ENCODE measurements around the gene PALB2. TPM values are rescaled to one million over a fixed set of nuclear protein-coding genes. Genes with fewer than 3 reads are reported as not detected.

The PALB2 gene
- total RNA-seq, 1 experiment from 2014 or later: 40.3 TPM

- H3K23ac ChIP-seq (ENCODE audit: insufficient read length, low read depth, low read length): no peak overlapping the region
These were observed 78.6 kb downstream of the PALB2 start for GRCh38 chr16:23562505-23562904.

More at GRCh38 chr16:23562505-23562904, 78.6 kb downstream of the PALB2 start:
- H3K14ac ChIP-seq (ENCODE audit: insufficient read depth, low read length): no peak overlapping the region
- no peaks in the 10 kb centered on the region for H3K27me3 ChIP-seq (ENCODE audit: insufficient read depth, low read length)
- no peak overlapping the region for H2BK20ac ChIP-seq (ENCODE audit: low read depth, low read length, poor library complexity, severe bottlenecking)
- Mint-ChIP-seq H3K4me3 (no peak overlapping the region), H3K9me3 (no peaks in the 10 kb centered on the region), H3K27ac (no peak overlapping the region), H3K36me3 (ENCODE audit: insufficient read depth in 1 of 3, low read depth in 3 of 3) (peaks cover 54 to 85% (median 78%) of the 10 kb centered on the region in 3 experiments), H3K4me1 (peaks cover 0 to 8% of the 10 kb centered on the region in 2 experiments; a peak in 1 of 4 replicates), H3K27me3 (ENCODE audit: low read depth) (no peaks in the 10 kb centered on the region)
- no peak overlapping the region for H4K5ac ChIP-seq (ENCODE audit: insufficient read length, low read depth, low read length)
- no peak overlapping the region for H3K4ac ChIP-seq (ENCODE audit: low read depth, low read length)
- H3K9ac ChIP-seq (ENCODE audit: extremely low read depth, insufficient read length, low read length): no peak overlapping the region
- H3K27ac ChIP-seq (ENCODE audit: insufficient read length, low read depth, low read length): no peak overlapping the region
- no peak overlapping the region for H3K18ac ChIP-seq (ENCODE audit: insufficient read length, low read depth, low read length)
- H4K20me1 ChIP-seq (ENCODE audit: control insufficient read depth, insufficient read depth, insufficient read length): no peaks in the 10 kb centered on the region
- no peak for DNase-seq
- no peaks in the 10 kb centered on the region for H3K4me1 ChIP-seq (ENCODE audit: insufficient read depth, low read length)
- H3K4me2 ChIP-seq (ENCODE audit: insufficient read depth, insufficient read length, low read length): no peak overlapping the region
- no peak overlapping the region for H2AK5ac ChIP-seq (ENCODE audit: insufficient read length, low read length)
- no peak for TF ChIP-seq CTCF (conservative IDR thresholded peaks at IDR 0.05)
- no peak overlapping the region for H4K8ac ChIP-seq (replicated peaks; ENCODE audit: insufficient read length, low read depth, low read length)
- no peak overlapping the region for H4K91ac ChIP-seq (ENCODE audit: insufficient read length, low read depth, low read length)
- H3K23me2 ChIP-seq (ENCODE audit: insufficient read length, low read depth, low read length, poor library complexity, severe bottlenecking): peaks cover 6% of the 10 kb centered on the region
- no peaks in the 10 kb centered on the region for H3K79me1 ChIP-seq (ENCODE audit: insufficient read depth, low read depth, low read length, poor library complexity, severe bottlenecking)
- no peak overlapping the region for H2BK15ac ChIP-seq (ENCODE audit: low read depth, low read length)
- no CpG with 5 or more reads among the region's 13 CpGs for WGBS (ENCODE audit: extremely low coverage, insufficient read length, low lambda C conversion rate)
- no peak overlapping the region for H2BK5ac ChIP-seq (ENCODE audit: insufficient read length, low read length)
- peaks cover 10% of the 10 kb centered on the region; the same call in 1 of the 2 replicates for H3K79me2 ChIP-seq (ENCODE audit: insufficient read depth, low read length)
- no peak overlapping the region for H2AFZ ChIP-seq (ENCODE audit: low read length)
- H3K9me3 ChIP-seq (ENCODE audit: control insufficient read depth, low read depth, low read length): no peaks in the 10 kb centered on the region
- no peak overlapping the region for H3K56ac ChIP-seq (ENCODE audit: insufficient read length, low read depth, low read length)
- no peak overlapping the region for H3T11ph ChIP-seq (ENCODE audit: low read length)
- H2BK12ac ChIP-seq (ENCODE audit: insufficient read length, low read depth, low read length): no peak overlapping the region
- no peak overlapping the region for H2BK120ac ChIP-seq (ENCODE audit: low read depth, low read length, poor library complexity, severe bottlenecking)
